ENCODE results near the gene ADCY1.

Gene ADCY1

GRCh38 chr7:45594745-45595535 is 20.8 kb downstream of the ADCY1 start:
- DNase-seq = no peak

GRCh38 chr7:45595809-45596664 is 21.9 kb downstream of the ADCY1 start:
- no peak for DNase-seq

GRCh38 chr7:45596665-45597095 is 22.5 kb downstream of the ADCY1 start:
- DNase-seq = no peak

- no peak for DNase-seq
Observed at GRCh38 chr7:45597286-45597984, 23.3 kb downstream of the ADCY1 start.

GRCh38 chr7:45598886-45599520 is 24.8 kb downstream of the ADCY1 start:
- no peak for DNase-seq

GRCh38 chr7:45599851-45600706 is 25.9 kb downstream of the ADCY1 start:
- no peak for DNase-seq

GRCh38 chr7:45601094-45601493 is 26.9 kb downstream of the ADCY1 start:
- no peak for DNase-seq

- no peak for DNase-seq
Observed at GRCh38 chr7:45601816-45602540, 27.8 kb downstream of the ADCY1 start.

GRCh38 chr7:45606050-45606449 is 31.9 kb downstream of the ADCY1 start:
- no peak for DNase-seq

- no peak for DNase-seq
Observed at GRCh38 chr7:45606931-45607330, 32.8 kb downstream of the ADCY1 start.

GRCh38 chr7:45609180-45609579 is 35.0 kb downstream of the ADCY1 start:
- no peak for DNase-seq

- DNase-seq = no peak
Observed at GRCh38 chr7:45610019-45610418, 35.9 kb downstream of the ADCY1 start.

GRCh38 chr7:45610660-45611299 is 36.6 kb downstream of the ADCY1 start:
- no peak for DNase-seq

GRCh38 chr7:45617166-45617565 is 43.0 kb downstream of the ADCY1 start:
- DNase-seq = no peak

GRCh38 chr7:45622058-45622457 is 47.9 kb downstream of the ADCY1 start:
- no peak for DNase-seq

GRCh38 chr7:45623157-45623556 is 49.0 kb downstream of the ADCY1 start:
- no peak for DNase-seq

- DNase-seq = no peak
Observed at GRCh38 chr7:45623740-45624391, 49.7 kb downstream of the ADCY1 start.

GRCh38 chr7:45624392-45624760 is 50.2 kb downstream of the ADCY1 start:
- DNase-seq = no peak

- no peak for DNase-seq
Observed at GRCh38 chr7:45625067-45625466, 50.9 kb downstream of the ADCY1 start.

All from CD4-positive, alpha-beta T cell treated with Interleukin-17A for 4 hours (primary cell).